HG03354 (cell line): ENCODE results near the gene CCL21.

Source experiments
- ATAC-seq: cut with Tn5 transposase; IDR thresholded peaks from one replicate; pipeline ENCODE4 v1.9.1; 2021; ENCODE audit warnings: mild to moderate bottlenecking; ENCODE audit not compliant: unreplicated experiment, poor library complexity, severe bottlenecking

Gene CCL21

GRCh38 chr9:34675869-34676268, 34.1 kb downstream of the CCL21 start:
- ATAC-seq, result no peak

- ATAC-seq, result no peak
Measured at GRCh38 chr9:34675048-34675714, 34.8 kb downstream of the CCL21 start.

- no peak for ATAC-seq
Measured at GRCh38 chr9:34674440-34674839, 35.5 kb downstream of the CCL21 start.

DNA sequence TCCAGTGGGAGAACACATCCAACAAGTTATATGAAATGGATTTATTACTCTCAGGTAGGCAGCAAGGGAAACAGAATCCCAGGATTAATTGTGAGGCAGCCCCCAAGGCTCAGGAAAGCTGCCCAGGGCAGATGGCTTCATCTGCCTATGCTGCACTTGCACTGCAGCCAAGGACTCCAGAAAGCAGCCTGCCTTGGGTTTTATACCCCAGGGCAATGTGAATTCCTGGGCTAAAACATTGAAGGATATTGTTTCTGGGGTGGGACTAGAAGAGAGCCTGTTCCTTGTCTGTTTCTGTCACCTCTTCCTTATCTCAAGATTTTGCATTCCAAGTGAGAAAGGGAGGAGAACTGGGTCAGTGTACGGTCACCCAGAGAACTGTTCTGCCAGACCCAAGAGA, 38.6 kb downstream of the CCL21 start:
- ATAC-seq, result no peak

GRCh38 chr9:34669809-34670562, 40.0 kb downstream of the CCL21 start:
- no peak for ATAC-seq

GRCh38 chr9:34665381-34666250, 44.3 kb downstream of the CCL21 start:
- peak; percentile 73 for ATAC-seq

GRCh38 chr9:34665067-34665380, 44.9 kb downstream of the CCL21 start:
- ATAC-seq, result no peak

- peak; percentile 67 for ATAC-seq
Measured at GRCh38 chr9:34664281-34665066, 45.5 kb downstream of the CCL21 start.

GRCh38 chr9:34663303-34663605, 46.7 kb downstream of the CCL21 start:
- ATAC-seq, result no peak

- ATAC-seq, result no peak
Measured at GRCh38 chr9:34662526-34663302, 47.2 kb downstream of the CCL21 start, which contains the start of gene CCL27. Gene CCL27 (minus strand): TSS chr9:34662657. CDS start chr9:34662633, 24 bp downstream.

- no peak for ATAC-seq
Measured at GRCh38 chr9:34659592-34660253, 50.2 kb downstream of the CCL21 start.
